ENCODE results near the gene DHRS13. TPM values are rescaled to one million over a fixed set of nuclear protein-coding genes. Genes with fewer than 3 reads are reported as not detected.

Gene DHRS13
- total RNA-seq, 2 donors from 2014 or later: 36.8 to 61.3 TPM

- H3K9me3 ChIP-seq: no peaks in the 10 kb centered on the region
- intact Hi-C loops (cut with DNase I): no loop called here
- H3K4me1 ChIP-seq (replicated peaks): no peaks in the 10 kb centered on the region
- WGBS: 80% methylated on average over 6 of the region's 6 CpGs
- H3K4me3 ChIP-seq: no peak overlapping the region
- TF ChIP-seq POLR2AphosphoS5 (IDR thresholded peaks at IDR 0.05) (no peak), CTCF (IDR thresholded peaks at IDR 0.05) (no peak), POLR2A (IDR thresholded peaks at IDR 0.05) (no peak)
- no peaks in the 10 kb centered on the region for H3K36me3 ChIP-seq
- no peaks in the 10 kb centered on the region for H3K27me3 ChIP-seq (replicated peaks; ENCODE audit: insufficient read depth)
- no peak overlapping the region for H3K27ac ChIP-seq
- no peak for DNase-seq (ENCODE audit: low spot score)
Observed at GRCh38 chr17:28871056-28871579, 31.8 kb downstream of the DHRS13 start.

GRCh38 chr17:28867276-28867675 is 35.6 kb downstream of the DHRS13 start:
- H3K27me3 ChIP-seq (replicated peaks; ENCODE audit: insufficient read depth): no peaks in the 10 kb centered on the region
- intact Hi-C loops (cut with DNase I): no loop called here
- H3K27ac ChIP-seq: no peak overlapping the region
- H3K9me3 ChIP-seq: no peaks in the 10 kb centered on the region
- 92% methylated on average over 7 of the region's 7 CpGs for WGBS
- no peaks in the 10 kb centered on the region for H3K36me3 ChIP-seq
- TF ChIP-seq POLR2AphosphoS5 (IDR thresholded peaks at IDR 0.05): no peak
- TF ChIP-seq POLR2A (IDR thresholded peaks at IDR 0.05): no peak
- no peak for TF ChIP-seq CTCF (IDR thresholded peaks at IDR 0.05)
- no peak overlapping the region for H3K4me3 ChIP-seq
- H3K4me1 ChIP-seq (replicated peaks): no peaks in the 10 kb centered on the region
- no peak for DNase-seq (ENCODE audit: low spot score)

- Histone ChIP-seq H3K4me3 (no peak overlapping the region), H3K36me3 (no peaks in the 10 kb centered on the region), H3K4me1 (replicated peaks) (no peaks in the 10 kb centered on the region), H3K27ac (no peak overlapping the region), H3K27me3 (replicated peaks; ENCODE audit: insufficient read depth) (no peaks in the 10 kb centered on the region), H3K9me3 (no peaks in the 10 kb centered on the region)
- no peak for TF ChIP-seq CTCF (IDR thresholded peaks at IDR 0.05)
- intact Hi-C loops (cut with DNase I): no loop called here
- no peak for DNase-seq (ENCODE audit: low spot score)
- WGBS: 83% methylated on average over 13 of the region's 13 CpGs
Observed at GRCh38 chr17:28865946-28866752, 36.7 kb downstream of the DHRS13 start.

- TF ChIP-seq CTCF (IDR thresholded peaks at IDR 0.05): no peak
- no peak for TF ChIP-seq POLR2A (IDR thresholded peaks at IDR 0.05)
- no peak for TF ChIP-seq POLR2AphosphoS5 (IDR thresholded peaks at IDR 0.05)
- no peak for DNase-seq (ENCODE audit: low spot score)
- H3K9me3 ChIP-seq: no peaks in the 10 kb centered on the region
- WGBS: 86% methylated on average over 11 of the region's 11 CpGs
- no peak overlapping the region for H3K27ac ChIP-seq
- no peak overlapping the region for H3K4me3 ChIP-seq
- no peaks in the 10 kb centered on the region for H3K27me3 ChIP-seq (replicated peaks; ENCODE audit: insufficient read depth)
- H3K4me1 ChIP-seq (replicated peaks): no peaks in the 10 kb centered on the region
- H3K36me3 ChIP-seq: peaks cover 0 to 3% of the 10 kb centered on the region in 2 donors
- intact Hi-C loops (cut with DNase I): no loop called here
Observed at GRCh38 chr17:28864991-28865849, 37.7 kb downstream of the DHRS13 start.
